Activated effector memory CD4-positive, alpha-beta T cell treated with Interleukin-2 at 50 U/mL for 16 hours (primary cell): ENCODE data around the gene STARD4.

ENCODE experiments used
- DNase-seq: peaks from one replicate; pipeline ENCODE4 v3.0.0-alpha.2; 2020

STARD4 gene

GRCh38 chr5:111469293-111469896, 42.9 kb downstream of the STARD4 start:
- DNase-seq, result no peak

GRCh38 chr5:111463311-111463710, 49.0 kb downstream of the STARD4 start:
- no peak for DNase-seq

- DNase-seq, result no peak
Observed at GRCh38 chr5:111461934-111462333, 50.4 kb downstream of the STARD4 start.

GRCh38 chr5:111461255-111461671, 51.1 kb downstream of the STARD4 start:
- DNase-seq, result no peak

- no peak for DNase-seq
Observed at GRCh38 chr5:111454776-111455175, 57.6 kb downstream of the STARD4 start.

- DNase-seq, result no peak
Observed at GRCh38 chr5:111454198-111454622, 58.1 kb downstream of the STARD4 start.

GRCh38 chr5:111453747-111454146, 58.6 kb downstream of the STARD4 start:
- no peak for DNase-seq

- DNase-seq, result no peak
Observed at GRCh38 chr5:111453295-111453694, 59.0 kb downstream of the STARD4 start.

- no peak for DNase-seq
Observed at GRCh38 chr5:111447822-111448221, 64.5 kb downstream of the STARD4 start.

GRCh38 chr5:111447099-111447498, 65.2 kb downstream of the STARD4 start:
- no peak for DNase-seq
